CD4-positive, alpha-beta T cell treated with Interferon gamma for 1 hour (primary cell): ENCODE data around the gene GFRA3.
"Not testable (repeated sequence)": the region's sequence is repeated elsewhere in the genome, so short reads cannot be mapped to it uniquely, and the experiment has no call there.

Experiments
- DNase-seq: peaks from one replicate; pipeline ENCODE4 v3.0.0-alpha.2; 2020

The GFRA3 gene

GRCh38 chr5:138274189-138274853 lies at the start of gene GFRA3:
Gene GFRA3, minus strand, starts transcription at chr5:138274621. Its CDS starts 197 bp downstream, at chr5:138274424.
- DNase-seq: no peak

- not testable (repeated sequence) for DNase-seq
These were observed 43.8 kb upstream of the GFRA3 start for GRCh38 chr5:138318211-138318610.

GRCh38 chr5:138316355-138316754 lies 41.9 kb upstream of the GFRA3 start:
- DNase-seq: no peak

GRCh38 chr5:138315751-138316278 lies 41.4 kb upstream of the GFRA3 start:
- DNase-seq: no peak

- no peak for DNase-seq
These were observed 31.4 kb upstream of the GFRA3 start for GRCh38 chr5:138305797-138306196.

GRCh38 chr5:138303372-138303771 lies 29.0 kb upstream of the GFRA3 start:
- no peak for DNase-seq

GRCh38 chr5:138289296-138289695 lies 14.9 kb upstream of the GFRA3 start:
- DNase-seq: no peak

- DNase-seq: no peak
These were observed 12.8 kb upstream of the GFRA3 start for GRCh38 chr5:138287246-138287645.

- no peak for DNase-seq
These were observed 8.7 kb upstream of the GFRA3 start for GRCh38 chr5:138282920-138283742.

- no peak for DNase-seq
These were observed 6.5 kb upstream of the GFRA3 start for GRCh38 chr5:138280915-138281314.

- DNase-seq: no peak
These were observed 2.1 kb upstream of the GFRA3 start for GRCh38 chr5:138276402-138277054.

- no peak for DNase-seq
These were observed 1.5 kb upstream of the GFRA3 start for GRCh38 chr5:138275895-138276294.

- no peak for DNase-seq
These were observed 960 bp upstream of the GFRA3 start for GRCh38 chr5:138275379-138275782.

- no peak for DNase-seq
These were observed 610 bp downstream of the GFRA3 start for GRCh38 chr5:138273834-138274188.

GRCh38 chr5:138272681-138273080 lies 1.7 kb downstream of the GFRA3 start:
- DNase-seq: no peak

- no peak for DNase-seq
These were observed 3.1 kb downstream of the GFRA3 start for GRCh38 chr5:138271281-138271680.

- no peak for DNase-seq
These were observed 10.2 kb downstream of the GFRA3 start for GRCh38 chr5:138264183-138264582.

GRCh38 chr5:138263581-138263980 lies 10.8 kb downstream of the GFRA3 start:
- DNase-seq: no peak

- no peak for DNase-seq
These were observed 15.6 kb downstream of the GFRA3 start for GRCh38 chr5:138258704-138259292.

- no peak for DNase-seq
These were observed 16.8 kb downstream of the GFRA3 start for GRCh38 chr5:138257583-138257982.

- no peak for DNase-seq
These were observed 21.5 kb downstream of the GFRA3 start for GRCh38 chr5:138252944-138253343.

- not testable (repeated sequence) for DNase-seq
These were observed 26.6 kb downstream of the GFRA3 start for GRCh38 chr5:138247800-138248199.

- DNase-seq: no peak
These were observed 27.6 kb downstream of the GFRA3 start for GRCh38 chr5:138246822-138247221.
